HCT116 (cell line): ENCODE measurements around the gene PTPRJ. TPM values are rescaled to one million over a fixed set of nuclear protein-coding genes. Genes with fewer than 3 reads are reported as not detected.

Source experiments
- ATAC-seq: fragments of 200-7000 bp; cut with Tn5 transposase; 2 replicates; pipeline ENCODE4 v1.9.1; 2020; ENCODE audit warnings: mild to moderate bottlenecking, moderate library complexity
- BruUV-seq: library from RNA; stranded (reverse); fragments of 400-500 nt; replicated peaks from 2 replicates; lab custom pipeline; 2021; lab: Mats Ljungman, UMichigan
- CTCF ChIA-PET: fragments of 300-600 bp; sonication (Branson Sonifier 250); formaldehyde crosslinking; loops from one replicate; lab custom pipeline; 2021; ENCODE audit warnings: antibody characterized with exemption; lab: Charles Lee
- POLR2A ChIA-PET: fragments of 300-600, 350-600 bp; sonication (Branson Sonifier 250); formaldehyde crosslinking; loops from one replicate; lab custom pipeline; 2021; ENCODE audit warnings: antibody characterized with exemption; lab: Charles Lee
- RAD21 ChIA-PET, 2 experiments: fragments of 300-600 bp; sonication (Branson Sonifier 250); formaldehyde crosslinking; loops; one replicate each; lab custom pipeline; 2023; ENCODE audit warnings: low total read pairs in 2 of 2; ENCODE audit not compliant: uncharacterized antibody in 2 of 2, unreplicated experiment in 2 of 2, low non-redundant PET in 1 of 2; lab: Charles Lee
- DNase-seq: peaks from one replicate; pipeline ENCODE4 v3.0.0-alpha.2; 2010; ENCODE audit warnings: low read depth, low spot score
- H2AFZ ChIP-seq: fragments of 200-600 bp; shearing (Covaris generic), sonication (generic); 2 replicates; pipeline ENCODE4 v1.6.1; 2017; ENCODE audit warnings: low read depth, mixed run types, mixed read lengths, antibody characterized with exemption, low read length; ENCODE audit not compliant: poor library complexity, severe bottlenecking
- H3K27ac ChIP-seq: 2 replicates; pipeline ENCODE4 v1.5.1; 2012; ENCODE audit warnings: low read depth, low read length
- H3K27me3 ChIP-seq: fragments of 200-600 bp; sonication (generic); 2 replicates; pipeline ENCODE4 v1.6.1; 2016; ENCODE audit warnings: mixed run types, low read length, mixed read lengths; ENCODE audit not compliant: insufficient read depth
- H3K36me3 ChIP-seq, 2 experiments: fragments of 200-500 bp in 1 of 2; fragments of 200-600 bp in 1 of 2; sonication (Bioruptor generic) in 1 of 2; sonication (generic) in 1 of 2; 2 replicates each; pipeline versions ENCODE4 v1.5.1 to v1.6.1; 2014 to 2016; ENCODE audit warnings: low read length in 2 of 2, inconsistent platforms in 1 of 2, mixed read lengths in 1 of 2, mixed run types in 1 of 2; ENCODE audit not compliant: insufficient read depth in 2 of 2, control insufficient read depth in 1 of 2
- H3K4me1 ChIP-seq, 2 experiments: fragments of 200-600 bp in 1 of 2; sonication (generic) in 1 of 2; 2 replicates each; pipeline versions ENCODE4 v1.5.1 to v1.6.1; 2012 to 2017; ENCODE audit warnings: low read length in 2 of 2, inconsistent platforms in 1 of 2, mild to moderate bottlenecking in 1 of 2, mixed read lengths in 1 of 2, mixed run types in 1 of 2, moderate library complexity in 1 of 2; ENCODE audit not compliant: insufficient read depth in 2 of 2, control insufficient read depth in 1 of 2
- H3K4me2 ChIP-seq: fragments of 200-600 bp; sonication (generic); 2 replicates; pipeline ENCODE4 v1.6.1; 2017; ENCODE audit warnings: mixed run types, low read length, mixed read lengths
- H3K4me3 ChIP-seq, 2 experiments: fragments of 200-600 bp in 1 of 2; sonication (generic) in 1 of 2; replicated peaks in 1 of 2; 2 replicates each; pipeline ENCODE4 v1.5.1; 2011 to 2016; ENCODE audit warnings: low read length in 2 of 2, control low read depth in 1 of 2, low read depth in 1 of 2, mild to moderate bottlenecking in 1 of 2, mixed read lengths in 1 of 2, mixed run types in 1 of 2
- H3K79me2 ChIP-seq: fragments of 200-600 bp; sonication (generic); 2 replicates; pipeline ENCODE4 v1.6.1; 2017; ENCODE audit warnings: mild to moderate bottlenecking, mixed run types, low read length, moderate library complexity, mixed read lengths; ENCODE audit not compliant: insufficient read depth
- H3K9ac ChIP-seq: fragments of 200-600 bp; sonication (generic); 2 replicates; pipeline ENCODE4 v1.6.1; 2016; ENCODE audit warnings: low read length, mixed read lengths
- H3K9me2 ChIP-seq: fragments of 200-600 bp; sonication (generic), shearing (Covaris generic); 2 replicates; pipeline ENCODE4 v1.6.1; 2017; ENCODE audit warnings: mixed run types, mild to moderate bottlenecking, moderate library complexity; ENCODE audit not compliant: insufficient read depth
- H3K9me3 ChIP-seq, 2 experiments: fragments of 200-500 bp in 1 of 2; fragments of 200-600 bp in 1 of 2; sonication (Bioruptor generic) in 1 of 2; sonication (generic) in 1 of 2; 2 replicates each; pipeline ENCODE4 v1.6.1; 2014 to 2017; ENCODE audit warnings: low read length in 2 of 2, mixed read lengths in 2 of 2, inconsistent platforms in 1 of 2, low read depth in 1 of 2, mild to moderate bottlenecking in 1 of 2, mixed run types in 1 of 2, moderate library complexity in 1 of 2; ENCODE audit not compliant: control insufficient read depth in 1 of 2, insufficient read depth in 1 of 2
- H4K20me1 ChIP-seq: fragments of 200-600 bp; sonication (generic), shearing (Covaris generic); 2 replicates; pipeline ENCODE4 v1.6.1; 2017; ENCODE audit warnings: mixed run types, mild to moderate bottlenecking, moderate library complexity; ENCODE audit not compliant: insufficient read depth
- CBX3 ChIP-seq: IDR thresholded peaks from 2 replicates; pipeline ENCODE4 v1.6.1; 2012; ENCODE audit warnings: low read depth
- CTCF ChIP-seq, 3 experiments: fragments of 200-600 bp in 1 of 3; sonication (generic) in 1 of 3; IDR thresholded peaks in 2 of 3; conservative IDR thresholded peaks in 1 of 3; 2 replicates each; pipeline ENCODE4 v1.5.1; 2012 to 2017; ENCODE audit warnings: low read depth in 2 of 3, low read length in 2 of 3, antibody characterized with exemption in 1 of 3, borderline replicate concordance in 1 of 3, control low read depth in 1 of 3, mild to moderate bottlenecking in 1 of 3, mixed read lengths in 1 of 3, mixed run types in 1 of 3, moderate library complexity in 1 of 3; ENCODE audit not compliant: insufficient read depth in 1 of 3
- ELF1 ChIP-seq: IDR thresholded peaks from 2 replicates; pipeline ENCODE4 v1.6.1; 2012; ENCODE audit warnings: low read depth, borderline replicate concordance
- EZH2 ChIP-seq: fragments of 200-600 bp; sonication (generic); IDR thresholded peaks from 2 replicates; pipeline ENCODE4 v1.6.1; 2017; ENCODE audit warnings: antibody characterized with exemption, mixed run types
- EZH2phosphoT487 ChIP-seq: fragments of 200-600 bp; IDR thresholded peaks from 2 replicates; pipeline ENCODE4 v1.6.1; 2018; ENCODE audit warnings: antibody characterized with exemption, borderline replicate concordance
- FOSL1 ChIP-seq: IDR thresholded peaks from 2 replicates; pipeline ENCODE4 v1.6.1; 2012; ENCODE audit warnings: low read depth
- POLR2A ChIP-seq: IDR thresholded peaks from 2 replicates; pipeline ENCODE4 v1.7.0; 2011; ENCODE audit warnings: borderline replicate concordance; ENCODE audit not compliant: insufficient read depth, insufficient read length; ENCODE audit errors: extremely low read depth
- POLR2AphosphoS5 ChIP-seq: IDR thresholded peaks from 2 replicates; pipeline ENCODE4 v1.6.1; 2011; ENCODE audit warnings: mild to moderate bottlenecking, low read depth, low read length, moderate library complexity
- RAD21 ChIP-seq: IDR thresholded peaks from 2 replicates; pipeline ENCODE4 v1.6.1; 2012; ENCODE audit warnings: low read depth, mild to moderate bottlenecking
- SIN3A ChIP-seq: IDR thresholded peaks from 2 replicates; pipeline ENCODE4 v1.6.1; 2012; ENCODE audit warnings: low read depth
- SP1 ChIP-seq: IDR thresholded peaks from 2 replicates; pipeline ENCODE4 v1.6.1; 2012; ENCODE audit warnings: low read depth
- SRF ChIP-seq: IDR thresholded peaks from 2 replicates; pipeline ENCODE4 v1.6.1; 2012; ENCODE audit warnings: low read depth
- TCF7L2 ChIP-seq: IDR thresholded peaks from 2 replicates; pipeline ENCODE4 v1.7.0; 2011; ENCODE audit warnings: borderline replicate concordance, inconsistent platforms; ENCODE audit not compliant: insufficient read depth, insufficient read length; ENCODE audit errors: extremely low read depth
- YY1 ChIP-seq: IDR thresholded peaks from 2 replicates; pipeline ENCODE4 v1.6.1; 2011; ENCODE audit warnings: low read length, low read depth, moderate library complexity, mild to moderate bottlenecking; ENCODE audit not compliant: insufficient replicate concordance; ENCODE audit errors: extremely low read depth
- ZFX ChIP-seq: fragments of 450-650 bp; IDR thresholded peaks from 2 replicates; pipeline ENCODE4 v1.6.1; 2017
- intact Hi-C: fragments of 100-400 bp; cut with micrococcal nuclease; formaldehyde crosslinking; loops from 2 replicates; pipeline ENCODE4 v1.10.0; 2022
- total RNA-seq: library from RNA; stranded (reverse); gene quantifications from one replicate; pipeline ENCODE4 v1.2.1, GENCODE V29; 2021; ENCODE audit not compliant: unreplicated experiment
- TF ChIP-seq, protein P1 (sequence below): IDR thresholded peaks from 2 replicates; pipeline ENCODE4 v1.6.1; 2012
- TF ChIP-seq, protein P2 (sequence below): IDR thresholded peaks from 2 replicates; pipeline ENCODE4 v1.6.1; 2012

The PTPRJ gene
- total RNA-seq, 1 experiment from 2014 or later = 19.1 TPM

GRCh38 chr11:48011102-48011797, 30.9 kb downstream of the PTPRJ start:
- H3K9me3 ChIP-seq = no peaks in the 10 kb centered on the region
- H3K27ac ChIP-seq = no peak overlapping the region
- DNase-seq (no peak), ATAC-seq (no peak)
- peaks cover 20% of the 10 kb centered on the region for H3K79me2 ChIP-seq
- intact Hi-C loops = no loop called here
- no TSS peak for BruUV-seq
- H2AFZ ChIP-seq = no peak overlapping the region
- H3K4me2 ChIP-seq = no peak overlapping the region
- H3K9me2 ChIP-seq = no peaks in the 10 kb centered on the region
- no peak overlapping the region for H3K9ac ChIP-seq
- H3K36me3 ChIP-seq = no peaks in the 10 kb centered on the region
- ChIA-PET CTCF (no interaction called here), RAD21 (no interaction called here), POLR2A (no interaction called here)
- H4K20me1 ChIP-seq = no peaks in the 10 kb centered on the region
- TF ChIP-seq POLR2AphosphoS5 (no peak), EZH2 (no peak), CTCF (IDR thresholded peaks at IDR 0.05 in 2 of 3, conservative IDR thresholded peaks at IDR 0.05 in 1 of 3; ENCODE audit: borderline replicate concordance in 1 of 3, insufficient read depth in 1 of 3, low read depth in 2 of 3, low read length in 2 of 3) (no peak), SIN3A (no peak), ZFX (no peak), TCF7L2 (no peak), SRF (no peak), FOSL1 (no peak), RAD21 (no peak), POLR2A (no peak), EZH2phosphoT487 (no peak), SP1 (no peak), YY1 (no peak), ELF1 (no peak), CBX3 (no peak)
- TF ChIP-seq, protein P1, sequence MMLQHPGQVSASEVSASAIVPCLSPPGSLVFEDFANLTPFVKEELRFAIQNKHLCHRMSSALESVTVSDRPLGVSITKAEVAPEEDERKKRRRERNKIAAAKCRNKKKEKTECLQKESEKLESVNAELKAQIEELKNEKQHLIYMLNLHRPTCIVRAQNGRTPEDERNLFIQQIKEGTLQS = no peak
- TF ChIP-seq, protein P2, sequence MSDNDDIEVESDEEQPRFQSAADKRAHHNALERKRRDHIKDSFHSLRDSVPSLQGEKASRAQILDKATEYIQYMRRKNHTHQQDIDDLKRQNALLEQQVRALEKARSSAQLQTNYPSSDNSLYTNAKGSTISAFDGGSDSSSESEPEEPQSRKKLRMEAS = no peak
- peaks cover 8 to 21% of the 10 kb centered on the region in 2 experiments for H3K4me1 ChIP-seq
- no peak overlapping the region for H3K4me3 ChIP-seq
- H3K27me3 ChIP-seq = no peaks in the 10 kb centered on the region
